SU-DHL-6 (cell line): ENCODE measurements around the gene DNER.

Source experiments
- H2AFZ ChIP-seq: fragments of 200-600 bp; sonication (generic); 2 replicates; pipeline ENCODE4 v1.6.1; 2014; ENCODE audit warnings: low read depth, mild to moderate bottlenecking, moderate library complexity, mixed read lengths, antibody characterized with exemption, low read length; ENCODE audit not compliant: severe bottlenecking
- H3F3A ChIP-seq: fragments of 200-600 bp; shearing (Covaris generic); 2 replicates; pipeline ENCODE4 v1.6.0; 2016; ENCODE audit warnings: antibody characterized with exemption, mild to moderate bottlenecking; ENCODE audit not compliant: insufficient read depth
- H3K27ac ChIP-seq: fragments of 200-600 bp; sonication (generic); 2 replicates; pipeline ENCODE4 v1.5.1; 2016; ENCODE audit warnings: low read depth, mild to moderate bottlenecking, low read length, moderate library complexity, mixed read lengths
- H3K27me3 ChIP-seq: fragments of 200-600 bp; sonication (generic), shearing (Covaris generic); 2 replicates; pipeline ENCODE4 v1.6.0; 2014; ENCODE audit warnings: mild to moderate bottlenecking, low read length
- H3K36me3 ChIP-seq: fragments of 200-600 bp; sonication (generic); 2 replicates; pipeline ENCODE4 v1.6.1; 2014; ENCODE audit warnings: mild to moderate bottlenecking, low read length, mixed read lengths
- H3K4me2 ChIP-seq: fragments of 300-600, 200-600 bp; shearing (Covaris generic), sonication (generic); 2 replicates; pipeline ENCODE4 v1.6.0; 2014; ENCODE audit warnings: low read length, low read depth, mild to moderate bottlenecking; ENCODE audit not compliant: poor library complexity, severe bottlenecking
- H3K4me3 ChIP-seq: fragments of 200-600 bp; sonication (generic); 2 replicates; pipeline ENCODE4 v1.5.1; 2014; ENCODE audit warnings: antibody characterized with exemption, low read length, mild to moderate bottlenecking, mixed read lengths; ENCODE audit not compliant: insufficient read depth, poor library complexity, severe bottlenecking
- H3K79me2 ChIP-seq: fragments of 200-600 bp; sonication (generic); 2 replicates; pipeline ENCODE4 v1.6.1; 2014; ENCODE audit warnings: mild to moderate bottlenecking, low read length, moderate library complexity; ENCODE audit not compliant: insufficient read depth
- H3K9ac ChIP-seq: fragments of 200-600 bp; sonication (generic); 2 replicates; pipeline ENCODE4 v1.7.0; 2014; ENCODE audit warnings: mild to moderate bottlenecking, low read length
- H3K9me2 ChIP-seq: fragments of 200-600 bp; sonication (generic); replicated peaks from 2 replicates; pipeline ENCODE4 v1.6.1; 2014; ENCODE audit warnings: low read length; ENCODE audit not compliant: insufficient read depth
- H3K9me3 ChIP-seq: fragments of 200-600 bp; sonication (generic); 2 replicates; pipeline ENCODE4 v1.6.1; 2014; ENCODE audit warnings: low read length, mixed read lengths; ENCODE audit not compliant: insufficient read depth
- H4K20me1 ChIP-seq: fragments of 200-600 bp; sonication (generic); 2 replicates; pipeline ENCODE4 v1.6.1; 2014; ENCODE audit warnings: low read depth, mild to moderate bottlenecking, antibody characterized with exemption, low read length, moderate library complexity, mixed read lengths
- EZH2phosphoT487 ChIP-seq: fragments of 200-600 bp; sonication (generic), shearing (Covaris generic); conservative IDR thresholded peaks from 2 replicates; pipeline ENCODE4 v1.6.1; 2018; ENCODE audit warnings: mild to moderate bottlenecking, antibody characterized with exemption, low read length, moderate library complexity, mixed read lengths
- TF ChIP-seq, protein P1 (sequence below): fragments of 200-600 bp; sonication (generic); IDR thresholded peaks from one replicate; pipeline ENCODE4 v1.5.1; 2017; ENCODE audit warnings: antibody characterized with exemption, mild to moderate bottlenecking, low read length, moderate library complexity; ENCODE audit not compliant: insufficient read depth, poor library complexity, severe bottlenecking

DNER gene

DNA sequence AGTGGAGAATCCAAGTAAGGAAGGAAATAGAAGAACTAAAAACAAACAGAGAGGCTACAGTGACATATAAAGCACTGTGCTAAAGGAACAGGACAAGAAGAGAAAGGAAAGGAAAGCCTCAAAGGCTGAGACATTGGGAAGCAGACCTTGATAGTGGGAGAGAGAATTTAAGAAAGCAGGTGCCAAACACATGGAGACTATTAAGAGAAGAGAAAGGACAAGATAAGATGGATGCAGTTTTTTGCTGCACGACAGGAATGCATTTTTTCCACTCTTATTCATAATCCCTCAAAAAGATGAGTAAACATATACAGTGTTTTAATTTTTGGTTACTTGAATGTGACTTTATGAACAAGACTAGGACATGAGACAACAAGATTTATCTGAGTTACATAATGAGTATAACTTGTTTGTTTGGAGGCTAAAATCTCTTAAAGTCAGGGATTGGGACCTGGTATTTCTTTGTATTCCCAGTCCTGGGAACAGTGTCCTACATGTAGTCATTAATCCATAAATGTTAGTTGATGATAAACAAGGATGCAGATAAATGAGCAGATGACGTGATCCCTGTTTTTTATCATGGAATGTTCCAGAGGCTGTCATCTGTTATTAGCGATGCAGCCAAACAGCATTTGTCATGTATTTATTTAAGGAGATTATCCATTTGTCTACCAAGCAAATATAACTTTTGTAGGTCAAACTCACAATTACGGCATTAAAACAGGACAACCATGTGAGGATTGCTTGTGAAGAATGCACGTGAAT is 141.7 kb downstream of the DNER start:
- TF ChIP-seq, protein P1, sequence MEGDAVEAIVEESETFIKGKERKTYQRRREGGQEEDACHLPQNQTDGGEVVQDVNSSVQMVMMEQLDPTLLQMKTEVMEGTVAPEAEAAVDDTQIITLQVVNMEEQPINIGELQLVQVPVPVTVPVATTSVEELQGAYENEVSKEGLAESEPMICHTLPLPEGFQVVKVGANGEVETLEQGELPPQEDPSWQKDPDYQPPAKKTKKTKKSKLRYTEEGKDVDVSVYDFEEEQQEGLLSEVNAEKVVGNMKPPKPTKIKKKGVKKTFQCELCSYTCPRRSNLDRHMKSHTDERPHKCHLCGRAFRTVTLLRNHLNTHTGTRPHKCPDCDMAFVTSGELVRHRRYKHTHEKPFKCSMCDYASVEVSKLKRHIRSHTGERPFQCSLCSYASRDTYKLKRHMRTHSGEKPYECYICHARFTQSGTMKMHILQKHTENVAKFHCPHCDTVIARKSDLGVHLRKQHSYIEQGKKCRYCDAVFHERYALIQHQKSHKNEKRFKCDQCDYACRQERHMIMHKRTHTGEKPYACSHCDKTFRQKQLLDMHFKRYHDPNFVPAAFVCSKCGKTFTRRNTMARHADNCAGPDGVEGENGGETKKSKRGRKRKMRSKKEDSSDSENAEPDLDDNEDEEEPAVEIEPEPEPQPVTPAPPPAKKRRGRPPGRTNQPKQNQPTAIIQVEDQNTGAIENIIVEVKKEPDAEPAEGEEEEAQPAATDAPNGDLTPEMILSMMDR: no peak
- TF ChIP-seq EZH2phosphoT487: no peak
- Histone ChIP-seq H3K27ac (no peak overlapping the region), H3K9ac (no peak overlapping the region), H3K9me2 (no peaks in the 10 kb centered on the region), H3K4me2 (no peak overlapping the region), H3K36me3 (no peaks in the 10 kb centered on the region), H4K20me1 (no peaks in the 10 kb centered on the region), H3K27me3 (no peaks in the 10 kb centered on the region), H3K9me3 (no peaks in the 10 kb centered on the region), H3K4me3 (no peak overlapping the region), H3F3A (no peaks in the 10 kb centered on the region), H3K79me2 (no peaks in the 10 kb centered on the region), H2AFZ (no peak overlapping the region)

DNA sequence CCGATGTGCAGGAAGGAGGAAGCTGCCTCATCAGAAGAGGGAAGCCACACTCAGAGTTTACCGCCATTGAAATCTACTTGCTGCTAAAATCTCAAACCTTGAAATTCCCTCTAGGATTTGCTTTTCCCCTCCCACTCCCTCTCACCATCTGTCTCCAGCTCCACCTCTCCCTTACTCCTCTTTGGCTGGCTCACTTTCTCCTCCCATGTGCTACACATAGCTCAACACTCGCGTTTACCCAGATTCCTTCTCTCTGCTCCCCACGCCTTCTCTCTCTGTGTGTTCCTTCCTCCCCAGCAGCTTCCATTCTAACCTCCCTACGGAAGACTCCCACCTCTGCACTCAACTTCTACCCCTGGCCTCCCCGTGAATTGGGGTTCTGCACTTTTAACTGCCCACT is 143.1 kb downstream of the DNER start:
- Histone ChIP-seq H3K27ac (no peak overlapping the region), H3K4me2 (no peak overlapping the region), H4K20me1 (no peaks in the 10 kb centered on the region), H3K9me2 (no peaks in the 10 kb centered on the region), H3K4me3 (no peak overlapping the region), H3K36me3 (no peaks in the 10 kb centered on the region), H3K27me3 (no peaks in the 10 kb centered on the region), H2AFZ (no peak overlapping the region), H3K9ac (no peak overlapping the region), H3K9me3 (no peaks in the 10 kb centered on the region), H3F3A (no peaks in the 10 kb centered on the region), H3K79me2 (no peaks in the 10 kb centered on the region)
- TF ChIP-seq, protein P1: no peak
- no peak for TF ChIP-seq EZH2phosphoT487

DNA sequence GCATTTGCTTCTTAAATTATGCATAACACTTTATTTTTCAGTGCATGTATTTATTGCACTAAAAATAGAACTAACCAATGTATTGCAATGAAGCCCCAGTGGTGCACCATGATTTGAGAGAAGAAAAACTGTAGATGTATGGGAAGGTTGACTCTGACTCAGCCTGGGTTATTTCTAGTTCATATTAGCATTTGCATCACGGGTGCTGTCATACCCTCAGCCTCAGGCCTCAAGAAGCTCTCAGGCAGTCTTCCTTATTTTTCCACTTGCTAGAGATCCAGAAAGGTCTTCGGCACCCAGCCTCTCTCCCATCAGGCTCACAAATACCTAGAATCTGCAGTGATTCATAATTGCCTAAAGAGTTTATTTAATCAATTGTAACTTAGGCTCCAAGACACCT is 148.0 kb downstream of the DNER start:
- no peak for TF ChIP-seq EZH2phosphoT487
- TF ChIP-seq, protein P1: no peak
- no peak overlapping the region for H2AFZ ChIP-seq
- no peaks in the 10 kb centered on the region for H3K9me3 ChIP-seq
- H3K27ac ChIP-seq: no peak overlapping the region
- no peaks in the 10 kb centered on the region for H3K36me3 ChIP-seq
- H3K9ac ChIP-seq: no peak overlapping the region
- no peak overlapping the region for H3K4me2 ChIP-seq
- no peaks in the 10 kb centered on the region for H4K20me1 ChIP-seq
- no peaks in the 10 kb centered on the region for H3K9me2 ChIP-seq
- no peaks in the 10 kb centered on the region for H3K27me3 ChIP-seq
- no peaks in the 10 kb centered on the region for H3F3A ChIP-seq
- H3K4me3 ChIP-seq: no peak overlapping the region
- H3K79me2 ChIP-seq: no peaks in the 10 kb centered on the region
